H1 (cell line): ENCODE results near the gene GDNF. TPM values are rescaled to one million over a fixed set of nuclear protein-coding genes. Genes with fewer than 3 reads are reported as not detected.

Experiments used
- CTCF ChIA-PET: fragments of 300-600 bp; sonication (Branson Sonifier 250); formaldehyde crosslinking; loops from one replicate; lab custom pipeline; 2021; ENCODE audit not compliant: partially characterized antibody; lab: Charles Lee
- POLR2A ChIA-PET: fragments of 300-600 bp; sonication (Branson Sonifier 250); formaldehyde crosslinking; loops from one replicate; lab custom pipeline; 2021; ENCODE audit warnings: inconsistent platforms; ENCODE audit not compliant: partially characterized antibody; lab: Charles Lee
- DNase-seq, 2 experiments: peaks; one replicate each; pipeline versions ENCODE4 v3.0.0 to v3.0.0-alpha.2; 2010 to 2022; ENCODE audit warnings: low spot score in 2 of 2, low read depth in 1 of 2, mixed read lengths in 1 of 2
- FAIRE-seq: peaks from 2 replicates; lab custom pipeline; 2011; peaks lifted over from hg19 to GRCh38; lab: Jason Lieb, UNC
- H2AFZ ChIP-seq: 2 replicates; pipeline ENCODE4 v1.8.1; 2012; ENCODE audit warnings: low read length, inconsistent platforms
- H2AK5ac ChIP-seq: 2 replicates; pipeline ENCODE4 v1.6.1; 2013; ENCODE audit warnings: low read depth, low read length
- H2BK120ac ChIP-seq: replicated peaks from 2 replicates; pipeline ENCODE3; 2013; ENCODE audit warnings: low read depth, low read length, inconsistent platforms
- H2BK12ac ChIP-seq: 2 replicates; pipeline ENCODE4 v1.6.1; 2013; ENCODE audit warnings: low read depth, low read length
- H2BK15ac ChIP-seq: 2 replicates; pipeline ENCODE4 v1.6.1; 2013; ENCODE audit warnings: low read length
- H2BK20ac ChIP-seq: 2 replicates; pipeline ENCODE4 v1.6.1; 2013; ENCODE audit warnings: low read length
- H2BK5ac ChIP-seq: 2 replicates; pipeline ENCODE4 v1.6.1; 2013; ENCODE audit warnings: low read depth, low read length
- H3K14ac ChIP-seq: 2 replicates; pipeline ENCODE4 v1.6.1; 2013; ENCODE audit warnings: inconsistent platforms; ENCODE audit not compliant: insufficient read length
- H3K18ac ChIP-seq: 2 replicates; pipeline ENCODE4 v1.6.1; 2013; ENCODE audit warnings: low read length; ENCODE audit errors: extremely low read depth
- H3K23ac ChIP-seq: 2 replicates; pipeline ENCODE4 v1.6.1; 2013; ENCODE audit warnings: inconsistent platforms; ENCODE audit not compliant: insufficient read length
- H3K23me2 ChIP-seq: 2 replicates; pipeline ENCODE4 v1.6.1; 2013; ENCODE audit warnings: low read depth, low read length
- H3K27ac ChIP-seq: 2 replicates; pipeline ENCODE4 v1.6.1; 2011; ENCODE audit warnings: low read depth, low read length, inconsistent platforms
- H3K27me3 ChIP-seq, 4 experiments: replicated peaks in 1 of 4; 1 replicate in 1 of 4; 2 replicates in 3 of 4; pipeline versions ENCODE4 v1.6.1 to v1.8.1; 2011 to 2013; ENCODE audit warnings: low read length in 3 of 4, mild to moderate bottlenecking in 3 of 4, inconsistent platforms in 2 of 4, mixed read lengths in 2 of 4, moderate library complexity in 1 of 4; ENCODE audit not compliant: control insufficient read depth in 3 of 4, insufficient read depth in 3 of 4; ENCODE audit errors: extremely low read depth in 1 of 4
- H3K36me3 ChIP-seq, 4 experiments: 2 replicates each; pipeline versions ENCODE4 v1.6.1 to v1.8.1; 2011 to 2013; ENCODE audit warnings: mild to moderate bottlenecking in 4 of 4, low read length in 3 of 4, moderate library complexity in 2 of 4, control low read depth in 1 of 4, inconsistent platforms in 1 of 4; ENCODE audit not compliant: insufficient read depth in 4 of 4, control insufficient read depth in 2 of 4
- H3K4ac ChIP-seq: replicated peaks from 2 replicates; pipeline ENCODE3; 2013; ENCODE audit warnings: low read length, low read depth, mixed read lengths, inconsistent platforms; ENCODE audit not compliant: insufficient read length
- H3K4me1 ChIP-seq, 4 experiments: replicated peaks in 1 of 4; 1 replicate in 1 of 4; 2 replicates in 3 of 4; pipeline versions ENCODE4 v1.6.1 to v1.8.1; 2011 to 2013; ENCODE audit warnings: low read length in 3 of 4, inconsistent platforms in 2 of 4, mixed read lengths in 1 of 4; ENCODE audit not compliant: insufficient read depth in 4 of 4, control insufficient read depth in 3 of 4
- H3K4me2 ChIP-seq, 2 experiments: 2 replicates each; pipeline versions ENCODE4 v1.6.1 to v1.8.1; 2011 to 2013; ENCODE audit warnings: low read depth in 2 of 2, low read length in 2 of 2, control low read depth in 1 of 2, inconsistent platforms in 1 of 2, mild to moderate bottlenecking in 1 of 2; ENCODE audit not compliant: insufficient read depth in 1 of 2
- H3K4me3 ChIP-seq, 4 experiments: fragments of 200-600, 300-600 bp in 1 of 4; sonication (generic), shearing (Covaris generic), sonication (Bioruptor Twin) in 1 of 4; 2 replicates each; pipeline versions ENCODE4 v1.5.1 to v1.8.1; 2011 to 2016; ENCODE audit warnings: low read length in 4 of 4, low read depth in 3 of 4, control low read depth in 2 of 4, inconsistent platforms in 2 of 4, mild to moderate bottlenecking in 2 of 4, mixed read lengths in 1 of 4, moderate library complexity in 1 of 4; ENCODE audit not compliant: insufficient read depth in 2 of 4; ENCODE audit errors: extremely low read depth in 1 of 4
- H3K56ac ChIP-seq: replicated peaks from 2 replicates; pipeline ENCODE3; 2013; ENCODE audit warnings: low read depth, mild to moderate bottlenecking, mixed read lengths, low read length, inconsistent platforms; ENCODE audit not compliant: insufficient read length
- H3K79me1 ChIP-seq: 2 replicates; pipeline ENCODE4 v1.6.1; 2013; ENCODE audit warnings: low read depth, low read length, control low read depth
- H3K79me2 ChIP-seq, 2 experiments: 2 replicates each; pipeline versions ENCODE4 v1.6.1 to v1.8.1; 2012 to 2013; ENCODE audit warnings: low read length in 2 of 2, mild to moderate bottlenecking in 2 of 2, inconsistent platforms in 1 of 2; ENCODE audit not compliant: insufficient read depth in 2 of 2, control insufficient read depth in 1 of 2
- H3K9ac ChIP-seq, 4 experiments: replicated peaks in 1 of 4; 1 replicate in 1 of 4; 2 replicates in 3 of 4; pipeline versions ENCODE4 v1.6.1 to v1.8.1; 2011 to 2013; ENCODE audit warnings: low read depth in 3 of 4, low read length in 3 of 4, control low read depth in 2 of 4, mild to moderate bottlenecking in 2 of 4, moderate library complexity in 2 of 4, inconsistent platforms in 1 of 4; ENCODE audit errors: extremely low read depth in 1 of 4
- H3K9me3 ChIP-seq, 2 experiments: 2 replicates each; pipeline versions ENCODE4 v1.6.1 to v1.8.1; 2012 to 2013; ENCODE audit warnings: mild to moderate bottlenecking in 2 of 2, moderate library complexity in 2 of 2, control low read depth in 1 of 2, inconsistent platforms in 1 of 2, low read depth in 1 of 2, low read length in 1 of 2, mixed read lengths in 1 of 2; ENCODE audit not compliant: insufficient read depth in 2 of 2
- H4K20me1 ChIP-seq, 2 experiments: replicated peaks in 1 of 2; 2 replicates each; pipeline versions ENCODE3 to v1.8.1; 2011 to 2013; ENCODE audit warnings: inconsistent platforms in 2 of 2, low read length in 2 of 2, mild to moderate bottlenecking in 1 of 2; ENCODE audit not compliant: insufficient read depth in 2 of 2, control insufficient read depth in 1 of 2
- H4K5ac ChIP-seq: 2 replicates; pipeline ENCODE4 v1.6.1; 2013; ENCODE audit warnings: low read length, low read depth, mixed read lengths, inconsistent platforms; ENCODE audit not compliant: insufficient read length
- H4K8ac ChIP-seq: 2 replicates; pipeline ENCODE4 v1.8.0; 2013; ENCODE audit warnings: mild to moderate bottlenecking, moderate library complexity, low read length, inconsistent platforms; ENCODE audit not compliant: insufficient read depth; ENCODE audit errors: extremely low read depth
- H4K91ac ChIP-seq: replicated peaks from 2 replicates; pipeline ENCODE3; 2013; ENCODE audit warnings: low read length, mixed read lengths, inconsistent platforms; ENCODE audit not compliant: insufficient read length
- EGR1 ChIP-seq: IDR thresholded peaks from 2 replicates; pipeline ENCODE4 v1.6.1; 2011; ENCODE audit warnings: low read depth, low read length, borderline replicate concordance
- GABPA ChIP-seq: IDR thresholded peaks from 2 replicates; pipeline ENCODE4 v1.6.1; 2011; ENCODE audit warnings: mild to moderate bottlenecking, low read length, moderate library complexity, borderline replicate concordance; ENCODE audit not compliant: insufficient read depth
- GTF2F1 ChIP-seq: IDR thresholded peaks from 2 replicates; pipeline ENCODE4 v1.6.1; 2012; ENCODE audit warnings: low read depth, low read length, improper control_type of control experiment, borderline replicate concordance
- KDM1A ChIP-seq: fragments of 200-600, 300-600 bp; sonication (generic); IDR thresholded peaks from 2 replicates; pipeline ENCODE4 v1.7.1; 2016; ENCODE audit warnings: mild to moderate bottlenecking, low read length, borderline replicate concordance
- POU5F1 ChIP-seq: IDR thresholded peaks from 2 replicates; pipeline ENCODE4 v1.6.1; 2011; ENCODE audit warnings: low read depth, mild to moderate bottlenecking, low read length, moderate library complexity
- RFX5 ChIP-seq: IDR thresholded peaks from 2 replicates; pipeline ENCODE4 v1.6.1; 2011; ENCODE audit warnings: low read depth, low read length, improper control_type of control experiment, borderline replicate concordance
- SP1 ChIP-seq: IDR thresholded peaks from 2 replicates; pipeline ENCODE4 v1.6.1; 2011; ENCODE audit warnings: low read depth, low read length
- ZNF274 ChIP-seq: IDR thresholded peaks from 2 replicates; pipeline ENCODE4 v1.7.0; 2012; ENCODE audit warnings: low read length, borderline replicate concordance; ENCODE audit errors: extremely low read depth
- WGBS, 2 experiments: shearing (Covaris generic) in 1 of 2; methylation state at CpG; one replicate each; pipeline versions ENCODE4 v1.1.6 to v1.1.7; 2013 to 2015; ENCODE audit warnings: low lambda C conversion rate in 2 of 2, mixed read lengths in 2 of 2, inconsistent platforms in 1 of 2, low coverage in 1 of 2, missing lambda C conversion rate in 1 of 2; ENCODE audit not compliant: insufficient replicate concordance in 2 of 2, insufficient coverage in 1 of 2, insufficient read length in 1 of 2; ENCODE audit errors: extremely low coverage in 1 of 2, missing lambda C conversion rate in 1 of 2; 5-methylcytosine and 5-hydroxymethylcytosine counted together
- polyA plus RNA-seq, 7 experiments: library from polyadenylated mRNA; depleted of rRNA in 3 of 7; stranded (reverse) in 5 of 7; unstranded in 2 of 7; fragments of >200 nt in 5 of 7; fragments of 200-250 nt in 2 of 7; gene quantifications; 1 replicate in 5 of 7; 2 replicates in 1 of 7; 4 replicates in 1 of 7; pipeline versions ENCODE4 v1.2.1 to v1.2.3, GENCODE V29; 2011 to 2013; ENCODE audit warnings: missing spikeins in 2 of 7, mixed read lengths in 2 of 7
- total RNA-seq: library from RNA; stranded (reverse); fragmentation: NEBNext Ultra II Directional; extraction: Animal tissue kit (Norgen Biotek cat#: 25700); gene quantifications from 2 replicates; pipeline ENCODE4 v1.2.1, GENCODE V29; 2021

Gene GDNF
- total and polyA plus RNA-seq, 2 of the 8 experiments (the other 6 are each of a cell fraction or from before 2014, with no cell fraction given) = 0.15 to 2.0 TPM

GRCh38 chr5:37807621-37808301, 32.1 kb downstream of the GDNF start:
- Histone ChIP-seq H2BK12ac (no peak overlapping the region), H3K27me3 (no peaks in the 10 kb centered on the region), H3K14ac (no peak overlapping the region), H3K4me2 (no peak overlapping the region), H4K91ac (no peak overlapping the region), H3K4ac (no peak overlapping the region), H2BK120ac (no peak overlapping the region), H3K36me3 (no peaks in the 10 kb centered on the region), H3K4me3 (no peak overlapping the region), H4K20me1 (no peaks in the 10 kb centered on the region), H3K79me1 (0 out of 2 replicates have a peak, but pooled peaks cover 2% of the 10 kb centered on the region), H3K79me2 (no peaks in the 10 kb centered on the region), H3K23ac (no peak overlapping the region), H3K27ac (no peak overlapping the region), H3K9me3 (no peaks in the 10 kb centered on the region), H2BK15ac (no peak overlapping the region), H3K56ac (no peak overlapping the region), H4K5ac (no peak overlapping the region), H3K4me1 (no peaks in the 10 kb centered on the region; a peak in 1 of 7 replicates), H2BK5ac (no peak overlapping the region), H2BK20ac (no peak overlapping the region), H2AFZ (no peak overlapping the region), H3K23me2 (no peaks in the 10 kb centered on the region), H3K9ac (no peak overlapping the region), H3K18ac (no peak overlapping the region), H4K8ac (no peak overlapping the region), H2AK5ac (no peak overlapping the region)
- ChIA-PET CTCF (interaction anchor here (1.0 to 1.2 kb wide), 3 partner anchors 34 to 575 kb away, joined by 3 read pairs; no protein-coding TSS in a partner anchor), POLR2A (no interaction called here)
- no peak for FAIRE-seq
- TF ChIP-seq POU5F1 (no peak), GTF2F1 (no peak), EGR1 (no peak), GABPA (no peak), KDM1A (no peak), RFX5 (no peak), SP1 (no peak), ZNF274 (no peak)
- 90% methylated on average over 7 of the region's 7 CpGs; no CpG with 5 or more reads in 1 of the 2 experiments for whole genome bisulfite sequencing, 2 experiments
- no peak for DNase-seq
